IMR-90 (cell line): ENCODE measurements around the gene SVIL.

Source experiments
- FOS ChIP-seq: fragments of 150-350 bp; IDR thresholded peaks from 2 replicates; pipeline ENCODE4 v1.6.1; 2016; ENCODE audit warnings: low read depth, low read length
- POLR2A ChIP-seq: IDR thresholded peaks from 2 replicates; pipeline ENCODE4 v1.6.1; 2012; ENCODE audit warnings: mild to moderate bottlenecking, low read depth, low read length
- RAD21 ChIP-seq: IDR thresholded peaks from 2 replicates; pipeline ENCODE4 v1.6.1; 2012; ENCODE audit warnings: low read length, improper control_type of control experiment
- RCOR1 ChIP-seq: IDR thresholded peaks from 2 replicates; pipeline ENCODE4 v1.6.1; 2012; ENCODE audit warnings: mild to moderate bottlenecking, low read length, improper control_type of control experiment; ENCODE audit not compliant: insufficient replicate concordance
- TF ChIP-seq, protein P1 (sequence below): conservative IDR thresholded peaks from 2 replicates; pipeline ENCODE4 v1.5.1; 2012; ENCODE audit warnings: mild to moderate bottlenecking, low read depth, low read length, improper control_type of control experiment

DNA sequence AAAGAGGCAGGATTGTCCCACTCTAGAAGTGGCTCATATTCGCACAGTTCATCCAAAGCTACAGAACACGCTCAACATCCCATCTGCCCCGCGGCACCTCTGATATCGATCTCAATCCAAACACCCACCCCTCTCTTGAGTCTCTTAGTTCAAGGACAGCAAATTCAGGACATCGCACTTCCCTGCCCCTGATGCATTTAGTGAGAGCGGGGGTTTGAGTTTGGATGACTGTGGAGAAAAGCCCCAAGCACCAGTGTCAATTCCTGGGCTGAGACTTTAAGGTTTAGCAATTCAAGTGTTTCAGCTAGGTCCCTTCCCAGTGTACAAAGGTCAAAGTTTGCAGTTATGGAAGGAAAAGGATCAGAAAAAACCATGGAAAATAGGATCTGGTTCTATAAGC is 179.7 kb downstream of the SVIL start:
- TF ChIP-seq RCOR1 (no peak), RAD21 (no peak), POLR2A (no peak), FOS (no peak)
- TF ChIP-seq, protein P1, sequence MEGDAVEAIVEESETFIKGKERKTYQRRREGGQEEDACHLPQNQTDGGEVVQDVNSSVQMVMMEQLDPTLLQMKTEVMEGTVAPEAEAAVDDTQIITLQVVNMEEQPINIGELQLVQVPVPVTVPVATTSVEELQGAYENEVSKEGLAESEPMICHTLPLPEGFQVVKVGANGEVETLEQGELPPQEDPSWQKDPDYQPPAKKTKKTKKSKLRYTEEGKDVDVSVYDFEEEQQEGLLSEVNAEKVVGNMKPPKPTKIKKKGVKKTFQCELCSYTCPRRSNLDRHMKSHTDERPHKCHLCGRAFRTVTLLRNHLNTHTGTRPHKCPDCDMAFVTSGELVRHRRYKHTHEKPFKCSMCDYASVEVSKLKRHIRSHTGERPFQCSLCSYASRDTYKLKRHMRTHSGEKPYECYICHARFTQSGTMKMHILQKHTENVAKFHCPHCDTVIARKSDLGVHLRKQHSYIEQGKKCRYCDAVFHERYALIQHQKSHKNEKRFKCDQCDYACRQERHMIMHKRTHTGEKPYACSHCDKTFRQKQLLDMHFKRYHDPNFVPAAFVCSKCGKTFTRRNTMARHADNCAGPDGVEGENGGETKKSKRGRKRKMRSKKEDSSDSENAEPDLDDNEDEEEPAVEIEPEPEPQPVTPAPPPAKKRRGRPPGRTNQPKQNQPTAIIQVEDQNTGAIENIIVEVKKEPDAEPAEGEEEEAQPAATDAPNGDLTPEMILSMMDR = no peak
